HT1080 (cell line): Measurements from ENCODE around the gene ATG16L1. TPM values are rescaled to one million over a fixed set of nuclear protein-coding genes. Genes with fewer than 3 reads are reported as not detected.

ENCODE experiments used
- DNase-seq: peaks from one replicate; pipeline ENCODE4 v3.0.0-alpha.2; 2015; ENCODE audit warnings: low read depth
- total RNA-seq: library from RNA; depleted of rRNA; stranded (reverse); fragments of >200 nt; shearing (Covaris generic); gene quantifications from 2 replicates; pipeline ENCODE4 v1.2.3, GENCODE V29; 2014

Gene ATG16L1
- total RNA-seq, 1 experiment from 2014 or later, result 59.4 TPM

- no peak for DNase-seq
These were observed 37.2 kb downstream of the ATG16L1 start for GRCh38 chr2:233288663-233289062.

- DNase-seq, result no peak
These were observed 38.2 kb downstream of the ATG16L1 start for GRCh38 chr2:233289648-233290047.

- no peak for DNase-seq
These were observed 38.8 kb downstream of the ATG16L1 start for GRCh38 chr2:233290051-233290845.

- no peak for DNase-seq
These were observed 44.4 kb downstream of the ATG16L1 start for GRCh38 chr2:233295891-233296290.

- DNase-seq, result no peak
These were observed 45.6 kb downstream of the ATG16L1 start for GRCh38 chr2:233297076-233297475.

GRCh38 chr2:233300401-233300800, 48.9 kb downstream of the ATG16L1 start:
- no peak for DNase-seq

GRCh38 chr2:233301248-233301647, 49.8 kb downstream of the ATG16L1 start:
- DNase-seq, result no peak

- no peak for DNase-seq
These were observed 50.3 kb downstream of the ATG16L1 start for GRCh38 chr2:233301811-233302210.

GRCh38 chr2:233303252-233303651, 51.8 kb downstream of the ATG16L1 start:
- DNase-seq, result no peak

GRCh38 chr2:233307565-233307964, 56.1 kb downstream of the ATG16L1 start, which contains the start of gene SAG:
SAG (plus strand) TSS chr2:233307816; CDS start chr2:233309190, 1,374 bp downstream.
- DNase-seq, result no peak

GRCh38 chr2:233311241-233311926, 59.9 kb downstream of the ATG16L1 start:
- DNase-seq, result no peak

GRCh38 chr2:233312874-233313273, 61.4 kb downstream of the ATG16L1 start:
- DNase-seq, result no peak

GRCh38 chr2:233314180-233314925, 62.9 kb downstream of the ATG16L1 start:
- no peak for DNase-seq

- DNase-seq, result no peak
These were observed 65.9 kb downstream of the ATG16L1 start for GRCh38 chr2:233317196-233317943.

- no peak for DNase-seq
These were observed 67.8 kb downstream of the ATG16L1 start for GRCh38 chr2:233319256-233319655.

GRCh38 chr2:233320470-233320869, 69.0 kb downstream of the ATG16L1 start:
- no peak for DNase-seq

- no peak for DNase-seq
These were observed 69.7 kb downstream of the ATG16L1 start for GRCh38 chr2:233321166-233321565.

- DNase-seq, result no peak
These were observed 72.4 kb downstream of the ATG16L1 start for GRCh38 chr2:233323851-233324250.

- no peak for DNase-seq
These were observed 73.8 kb downstream of the ATG16L1 start for GRCh38 chr2:233325256-233325655.

- DNase-seq, result no peak
These were observed 74.3 kb downstream of the ATG16L1 start for GRCh38 chr2:233325814-233326213.

- DNase-seq, result no peak
These were observed 75.0 kb downstream of the ATG16L1 start for GRCh38 chr2:233326500-233326899.
